MM.1S (cell line): Measurements from ENCODE around the gene ELK3.

Experiments used
- DNase-seq: peaks from one replicate; pipeline ENCODE4 v3.0.0-alpha.2; 2015
- H2AFZ ChIP-seq: fragments of 300-600 bp; sonication (generic); 2 replicates; pipeline ENCODE4 v1.6.0; 2016; ENCODE audit warnings: antibody characterized with exemption, low read length
- H3F3A ChIP-seq: fragments of 300-600 bp; sonication (generic); 2 replicates; pipeline ENCODE4 v1.6.1; 2016; ENCODE audit warnings: mild to moderate bottlenecking, antibody characterized with exemption, low read length, moderate library complexity, mixed read lengths; ENCODE audit not compliant: insufficient read depth
- H3K27ac ChIP-seq: fragments of 300-600 bp; sonication (generic); 2 replicates; pipeline ENCODE4 v1.5.1; 2016; ENCODE audit warnings: mild to moderate bottlenecking, low read length
- H3K27me3 ChIP-seq: fragments of 300-600 bp; sonication (generic); replicated peaks from 2 replicates; pipeline ENCODE4 v1.6.0; 2016; ENCODE audit warnings: low read length; ENCODE audit not compliant: insufficient read depth
- H3K36me3 ChIP-seq: fragments of 300-600 bp; sonication (generic); replicated peaks from 2 replicates; pipeline ENCODE4 v1.6.1; 2016; ENCODE audit warnings: mild to moderate bottlenecking, low read length, mixed read lengths; ENCODE audit not compliant: insufficient read depth
- H3K4me1 ChIP-seq: fragments of 300-600 bp; sonication (generic); 2 replicates; pipeline ENCODE4 v1.6.1; 2016; ENCODE audit warnings: low read length, mixed read lengths
- H3K4me2 ChIP-seq: fragments of 300-600 bp; sonication (generic); 2 replicates; pipeline ENCODE4 v1.6.0; 2016; ENCODE audit warnings: low read depth, low read length
- H3K4me3 ChIP-seq: fragments of 300-600 bp; sonication (generic); 2 replicates; pipeline ENCODE4 v1.5.1; 2016; ENCODE audit warnings: low read length, mixed read lengths
- H3K79me2 ChIP-seq: fragments of 300-600 bp; sonication (generic); 2 replicates; pipeline ENCODE4 v1.6.1; 2016; ENCODE audit warnings: mixed run types, low read length, mixed read lengths
- H3K9ac ChIP-seq: fragments of 300-600 bp; sonication (generic); 2 replicates; pipeline ENCODE4 v1.6.1; 2016; ENCODE audit warnings: low read length, mixed read lengths
- H3K9me2 ChIP-seq: fragments of 300-600 bp; sonication (generic); replicated peaks from 2 replicates; pipeline ENCODE4 v1.6.1; 2016; ENCODE audit warnings: mild to moderate bottlenecking, low read length, mixed read lengths; ENCODE audit not compliant: insufficient read depth
- H3K9me3 ChIP-seq: fragments of 300-600 bp; sonication (generic); replicated peaks from 2 replicates; pipeline ENCODE4 v1.6.1; 2016; ENCODE audit warnings: mild to moderate bottlenecking, low read length, mixed read lengths; ENCODE audit not compliant: insufficient read depth
- H4K20me1 ChIP-seq: fragments of 300-600 bp; sonication (generic); 2 replicates; pipeline ENCODE4 v1.6.1; 2016; ENCODE audit warnings: mild to moderate bottlenecking, low read length, moderate library complexity, mixed read lengths; ENCODE audit not compliant: insufficient read depth
- CTCF ChIP-seq: fragments of 300-600 bp; sonication (generic); IDR thresholded peaks from 2 replicates; pipeline ENCODE4 v1.5.1; 2016; ENCODE audit warnings: antibody characterized with exemption, low read length, mixed read lengths
- EZH2 ChIP-seq: fragments of 300-600 bp; sonication (generic); optimal IDR thresholded peaks from 2 replicates; pipeline ENCODE3; 2017; ENCODE audit warnings: low read depth, mild to moderate bottlenecking, antibody characterized with exemption, low read length, mixed read lengths
- EZH2phosphoT487 ChIP-seq: fragments of 300-600 bp; sonication (generic); IDR thresholded peaks from 2 replicates; pipeline ENCODE4 v1.6.1; 2018; ENCODE audit warnings: antibody characterized with exemption, low read length

ELK3 gene

GRCh38 chr12:96302687-96303310 is 108.6 kb downstream of the ELK3 start:
- no peak for DNase-seq
- H3K4me1 ChIP-seq: no peaks in the 10 kb centered on the region
- no peak overlapping the region for H2AFZ ChIP-seq
- H3K9me3 ChIP-seq: no peaks in the 10 kb centered on the region
- H3K27me3 ChIP-seq: no peaks in the 10 kb centered on the region
- no peak overlapping the region for H3K27ac ChIP-seq
- no peaks in the 10 kb centered on the region for H3K36me3 ChIP-seq
- no peak overlapping the region for H3K9ac ChIP-seq
- 0 out of 2 replicates have a peak, but pooled peaks cover 2% of the 10 kb centered on the region for H3F3A ChIP-seq
- H4K20me1 ChIP-seq: no peaks in the 10 kb centered on the region
- no peak overlapping the region for H3K4me2 ChIP-seq
- no peak for TF ChIP-seq EZH2phosphoT487
- no peak for TF ChIP-seq CTCF
- TF ChIP-seq EZH2: no peak
- no peaks in the 10 kb centered on the region for H3K9me2 ChIP-seq
- no peaks in the 10 kb centered on the region; the same call in 1 of the 2 replicates for H3K79me2 ChIP-seq
- no peak overlapping the region for H3K4me3 ChIP-seq

GRCh38 chr12:96303653-96304052 is 109.5 kb downstream of the ELK3 start:
- Histone ChIP-seq H3K27me3 (no peaks in the 10 kb centered on the region), H3K9ac (no peak overlapping the region), H4K20me1 (no peaks in the 10 kb centered on the region), H3K9me3 (no peaks in the 10 kb centered on the region), H3K36me3 (no peaks in the 10 kb centered on the region), H3K79me2 (no peaks in the 10 kb centered on the region; the same call in 1 of the 2 replicates), H3K9me2 (no peaks in the 10 kb centered on the region), H3K4me2 (no peak overlapping the region), H3K4me1 (no peaks in the 10 kb centered on the region), H3K27ac (no peak overlapping the region), H2AFZ (no peak overlapping the region), H3F3A (no peaks in the 10 kb centered on the region), H3K4me3 (no peak overlapping the region)
- no peak for DNase-seq
- TF ChIP-seq EZH2: no peak
- TF ChIP-seq EZH2phosphoT487: no peak
- TF ChIP-seq CTCF: no peak

GRCh38 chr12:96305665-96306064 is 111.5 kb downstream of the ELK3 start:
- Histone ChIP-seq H3K4me2 (no peak overlapping the region), H4K20me1 (no peaks in the 10 kb centered on the region), H3K9ac (no peak overlapping the region), H2AFZ (no peak overlapping the region), H3K4me3 (no peak overlapping the region), H3K9me2 (no peaks in the 10 kb centered on the region), H3K27ac (no peak overlapping the region), H3K27me3 (no peaks in the 10 kb centered on the region), H3F3A (no peaks in the 10 kb centered on the region), H3K36me3 (no peaks in the 10 kb centered on the region), H3K4me1 (no peaks in the 10 kb centered on the region), H3K9me3 (no peaks in the 10 kb centered on the region), H3K79me2 (peaks cover 3% of the 10 kb centered on the region; the same call in 1 of the 2 replicates)
- no peak for DNase-seq
- TF ChIP-seq EZH2: no peak
- TF ChIP-seq CTCF: no peak
- no peak for TF ChIP-seq EZH2phosphoT487
